Left hindlimb (tissue), 1 donor: ENCODE data around the gene DENND1A.
"Not testable (repeated sequence)": the region's sequence is repeated elsewhere in the genome, so short reads cannot be mapped to it uniquely, and the experiment has no call there.

ENCODE experiments used
- DNase-seq: peaks from one replicate; pipeline ENCODE4 v3.0.0-alpha.2; 2018

The DENND1A gene

GRCh38 chr9:123761905-123762605 is 167.9 kb downstream of the DENND1A start:
- no peak for DNase-seq

- DNase-seq, result no peak
These were observed 172.0 kb downstream of the DENND1A start for GRCh38 chr9:123757960-123758359.

GRCh38 chr9:123757547-123757946 is 172.4 kb downstream of the DENND1A start:
- no peak for DNase-seq

GRCh38 chr9:123756484-123757106 is 173.3 kb downstream of the DENND1A start:
- no peak for DNase-seq

- no peak for DNase-seq
These were observed 176.2 kb downstream of the DENND1A start for GRCh38 chr9:123753669-123754258.

- no peak for DNase-seq
These were observed 176.9 kb downstream of the DENND1A start for GRCh38 chr9:123753016-123753415.

- DNase-seq, result no peak
These were observed 180.2 kb downstream of the DENND1A start for GRCh38 chr9:123749580-123750202.

GRCh38 chr9:123746765-123747164 is 183.2 kb downstream of the DENND1A start:
- no peak for DNase-seq

- no peak for DNase-seq
These were observed 184.0 kb downstream of the DENND1A start for GRCh38 chr9:123745933-123746332.

GRCh38 chr9:123745451-123745850 is 184.5 kb downstream of the DENND1A start:
- no peak for DNase-seq

GRCh38 chr9:123743737-123744136 is 186.2 kb downstream of the DENND1A start:
- no peak for DNase-seq

GRCh38 chr9:123742009-123742767 is 187.7 kb downstream of the DENND1A start:
- DNase-seq, result peak; percentile 56

GRCh38 chr9:123741214-123741613 is 188.7 kb downstream of the DENND1A start:
- no peak for DNase-seq

GRCh38 chr9:123739902-123740301 is 190.0 kb downstream of the DENND1A start:
- DNase-seq, result no peak

GRCh38 chr9:123739387-123739786 is 190.5 kb downstream of the DENND1A start:
- no peak for DNase-seq

GRCh38 chr9:123738648-123739047 is 191.3 kb downstream of the DENND1A start:
- DNase-seq, result no peak

GRCh38 chr9:123735376-123735775 is 194.6 kb downstream of the DENND1A start:
- no peak for DNase-seq

GRCh38 chr9:123728571-123728970 is 201.4 kb downstream of the DENND1A start:
- not testable (repeated sequence) for DNase-seq

- DNase-seq, result no peak
These were observed 202.6 kb downstream of the DENND1A start for GRCh38 chr9:123727332-123727731.

GRCh38 chr9:123725389-123725788 is 204.5 kb downstream of the DENND1A start:
- peak; percentile 42 for DNase-seq

- no peak for DNase-seq
These were observed 205.6 kb downstream of the DENND1A start for GRCh38 chr9:123724211-123724796.

GRCh38 chr9:123723135-123723875 is 206.6 kb downstream of the DENND1A start:
- no peak for DNase-seq
